ENCODE data around the gene PEX5L. TPM values are rescaled to one million over a fixed set of nuclear protein-coding genes. Genes with fewer than 3 reads are reported as not detected.

PEX5L gene
- total and polyA plus RNA-seq, 4 experiments from 2014 or later: 0.06 TPM; not detected in 3

DNA sequence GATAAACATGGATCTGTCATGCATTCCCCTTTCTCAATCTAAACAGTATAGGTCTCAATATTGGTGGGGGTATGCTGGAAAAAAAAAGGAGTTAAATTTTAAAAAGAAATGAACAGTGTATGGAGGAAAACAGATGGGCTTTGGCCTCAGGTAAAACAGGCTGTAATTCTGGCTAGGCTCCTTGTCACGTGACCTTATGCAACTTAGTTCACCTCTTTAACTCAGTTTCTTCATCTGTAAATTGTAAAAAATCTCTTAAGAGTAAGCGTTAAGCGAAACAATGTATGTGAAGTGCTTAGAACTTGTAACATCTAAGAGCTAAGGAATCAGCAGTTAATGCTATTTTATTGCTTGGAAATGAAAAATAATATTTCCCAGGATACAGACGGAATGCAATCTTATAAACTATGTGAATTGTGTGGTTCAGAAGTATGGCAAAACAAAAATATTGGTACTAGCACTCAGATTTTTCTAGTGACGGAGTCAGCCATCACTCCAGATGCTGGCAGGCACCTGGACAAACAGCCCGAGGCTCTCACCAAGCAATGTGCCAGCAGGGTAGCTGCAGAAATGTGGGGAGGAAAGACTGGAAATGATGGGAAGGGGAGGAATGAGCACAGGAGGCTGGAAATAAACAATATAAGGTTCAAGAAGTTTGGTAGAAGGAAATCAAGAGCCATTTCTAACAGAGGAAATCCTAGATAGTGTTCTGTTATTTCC lies 211.1 kb downstream of the PEX5L start:
- intact Hi-C loops (cut with micrococcal nuclease): no loop called here
- Mint-ChIP-seq H3K9me3 (no peaks in the 10 kb centered on the region), H3K27ac (no peak overlapping the region), H3K27me3 (peaks cover 5 to 9% of the 10 kb centered on the region in 2 donors), H3K36me3 (no peaks in the 10 kb centered on the region), H3K4me3 (no peak overlapping the region), H3K4me1 (peaks cover 0 to 2% (median 0%) of the 10 kb centered on the region in 4 donors)
- no peak overlapping the region for H3K27ac ChIP-seq (ENCODE audit: low read depth, low read length)
- no peaks in the 10 kb centered on the region for H3K4me1 ChIP-seq (ENCODE audit: insufficient read depth, low read length)
- ChIA-PET POLR2A (ENCODE audit: partially characterized antibody) (no interaction called here), CTCF (ENCODE audit: partially characterized antibody) (no interaction called here)
- H3K27me3 ChIP-seq (ENCODE audit: insufficient read depth, low read length): no peaks in the 10 kb centered on the region
- no peak overlapping the region for H3K4me3 ChIP-seq (ENCODE audit: low read length in 2 of 2)
- no peak for DNase-seq
- H3K36me3 ChIP-seq (ENCODE audit: insufficient read depth, low read length): no peaks in the 10 kb centered on the region
- H3K9me3 ChIP-seq (ENCODE audit: control insufficient read depth in 1 of 2, low read length in 2 of 2): no peaks in the 10 kb centered on the region

DNA sequence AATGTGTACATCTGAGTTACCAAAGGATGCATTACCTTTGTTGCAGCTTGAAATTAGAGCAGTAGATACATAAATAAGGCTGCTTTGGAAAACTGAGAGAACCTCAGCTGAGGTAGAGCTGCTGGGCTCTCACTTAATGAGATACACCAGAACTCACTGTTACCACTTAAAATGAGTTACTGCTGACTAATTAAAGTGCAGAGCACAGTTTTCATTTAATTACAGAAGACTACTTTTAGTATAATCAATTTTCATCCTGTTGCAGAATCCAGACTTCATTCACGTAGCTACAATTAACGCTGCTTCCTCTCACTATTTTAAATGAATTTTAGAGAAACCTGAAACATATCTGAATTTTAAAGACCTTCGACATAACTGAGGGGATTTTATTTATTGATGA lies 214.4 kb downstream of the PEX5L start:
- DNase-seq: no peak
- intact Hi-C loops (cut with micrococcal nuclease): no loop called here
- CTCF ChIA-PET (ENCODE audit: partially characterized antibody): interaction anchor here (1.2 kb wide), 1 partner anchor 173 kb away, joined by 4 read pairs; no protein-coding TSS in a partner anchor
- POLR2A ChIA-PET (ENCODE audit: partially characterized antibody): no interaction called here
- no peaks in the 10 kb centered on the region for H3K36me3 ChIP-seq (ENCODE audit: insufficient read depth, low read length)
- Mint-ChIP-seq H3K27me3 (peaks cover 8 to 11% of the 10 kb centered on the region in 2 donors), H3K4me3 (no peak overlapping the region), H3K9me3 (no peaks in the 10 kb centered on the region), H3K27ac (no peak overlapping the region), H3K36me3 (no peaks in the 10 kb centered on the region), H3K4me1 (peaks cover 0 to 2% (median 0%) of the 10 kb centered on the region in 4 donors)
- no peaks in the 10 kb centered on the region for H3K4me1 ChIP-seq (ENCODE audit: insufficient read depth, low read length)
- no peak overlapping the region for H3K4me3 ChIP-seq (ENCODE audit: low read length in 2 of 2)
- no peaks in the 10 kb centered on the region for H3K27me3 ChIP-seq (ENCODE audit: insufficient read depth, low read length)
- H3K9me3 ChIP-seq (ENCODE audit: control insufficient read depth in 1 of 2, low read length in 2 of 2): no peaks in the 10 kb centered on the region
- no peak overlapping the region for H3K27ac ChIP-seq (ENCODE audit: low read depth, low read length)

DNA sequence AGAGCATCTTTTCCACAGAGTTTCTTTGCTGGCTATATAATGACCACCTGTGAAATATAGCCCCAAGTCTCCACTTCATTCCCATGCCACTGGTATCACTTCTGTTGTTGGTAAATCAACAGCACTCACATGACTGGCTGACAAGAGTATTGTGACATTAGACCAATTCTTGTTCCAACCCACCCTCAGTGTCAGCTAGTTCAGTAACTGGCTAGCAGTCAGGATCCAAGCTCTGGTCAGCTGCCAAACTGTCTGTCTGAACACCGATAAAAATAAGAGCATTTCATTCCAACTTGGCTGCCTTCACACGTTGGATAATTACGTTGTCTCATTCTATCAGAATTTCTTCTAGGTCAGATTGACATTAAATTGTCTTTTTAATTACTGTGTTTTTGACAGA lies 217.4 kb downstream of the PEX5L start:
- Mint-ChIP-seq H3K36me3 (no peaks in the 10 kb centered on the region), H3K4me1 (no peaks in the 10 kb centered on the region), H3K4me3 (no peak overlapping the region), H3K27me3 (peaks cover 6 to 11% of the 10 kb centered on the region in 2 donors), H3K27ac (no peak overlapping the region), H3K9me3 (no peaks in the 10 kb centered on the region)
- H3K9me3 ChIP-seq (ENCODE audit: control insufficient read depth in 1 of 2, low read length in 2 of 2): no peaks in the 10 kb centered on the region
- no peak for DNase-seq
- ChIA-PET CTCF (ENCODE audit: partially characterized antibody) (interaction anchor here (0.8 kb wide), 1 partner anchor 15 kb away, joined by 3 read pairs; no protein-coding TSS in a partner anchor), POLR2A (ENCODE audit: partially characterized antibody) (no interaction called here)
- H3K36me3 ChIP-seq (ENCODE audit: insufficient read depth, low read length): no peaks in the 10 kb centered on the region
- no peak overlapping the region for H3K4me3 ChIP-seq (ENCODE audit: low read length in 2 of 2)
- H3K27me3 ChIP-seq (ENCODE audit: insufficient read depth, low read length): no peaks in the 10 kb centered on the region
- H3K4me1 ChIP-seq (ENCODE audit: insufficient read depth, low read length): no peaks in the 10 kb centered on the region
- intact Hi-C loops (cut with micrococcal nuclease): no loop called here
- no peak overlapping the region for H3K27ac ChIP-seq (ENCODE audit: low read depth, low read length)

GRCh38 chr3:179812096-179812382 lies 224.7 kb downstream of the PEX5L start:
- CTCF ChIA-PET (ENCODE audit: partially characterized antibody): interaction anchor here (1.4 to 1.5 kb wide), 2 partner anchors 8 to 53 kb away, joined by 3 read pairs; no protein-coding TSS in a partner anchor

GRCh38 chr3:179811321-179812095 lies 225.2 kb downstream of the PEX5L start:
- H3K4me1 ChIP-seq (ENCODE audit: insufficient read depth, low read length): no peaks in the 10 kb centered on the region
- H3K4me3 ChIP-seq (ENCODE audit: low read length in 2 of 2): no peak overlapping the region
- no peaks in the 10 kb centered on the region for H3K9me3 Mint-ChIP-seq
- POLR2A ChIA-PET (ENCODE audit: partially characterized antibody): no interaction called here
- peak overlapping the region in 1 of 7 donors; percentile 16 for H3K27ac Mint-ChIP-seq
- no peak overlapping the region for H3K27ac ChIP-seq (ENCODE audit: low read depth, low read length)
- H3K27me3 ChIP-seq (ENCODE audit: insufficient read depth, low read length): no peaks in the 10 kb centered on the region
- H3K4me1 Mint-ChIP-seq: peaks cover 4 to 7% (median 6%) of the 10 kb centered on the region in 4 donors
- intact Hi-C loops (cut with micrococcal nuclease): no loop called here
- CTCF ChIA-PET (ENCODE audit: partially characterized antibody): interaction anchor here (1.4 to 1.5 kb wide), 2 partner anchors 9 to 52 kb away, joined by 3 read pairs; no protein-coding TSS in a partner anchor
- no peaks in the 10 kb centered on the region for H3K27me3 Mint-ChIP-seq
- no peaks in the 10 kb centered on the region for H3K36me3 Mint-ChIP-seq
- no peaks in the 10 kb centered on the region for H3K36me3 ChIP-seq (ENCODE audit: insufficient read depth, low read length)
- H3K4me3 Mint-ChIP-seq: no peak overlapping the region
- H3K9me3 ChIP-seq (ENCODE audit: control insufficient read depth in 1 of 2, low read length in 2 of 2): no peaks in the 10 kb centered on the region
- peak in 3 of 5 donors; percentile 1 to 20 (median 2) for DNase-seq

More at GRCh38 chr3:179812096-179812382, 224.7 kb downstream of the PEX5L start:
- no peak overlapping the region for H3K4me3 Mint-ChIP-seq
- Histone ChIP-seq H3K4me3 (ENCODE audit: low read length in 2 of 2) (no peak overlapping the region), H3K4me1 (ENCODE audit: insufficient read depth, low read length) (no peaks in the 10 kb centered on the region), H3K27ac (ENCODE audit: low read depth, low read length) (no peak overlapping the region), H3K36me3 (ENCODE audit: insufficient read depth, low read length) (no peaks in the 10 kb centered on the region), H3K27me3 (ENCODE audit: insufficient read depth, low read length) (no peaks in the 10 kb centered on the region), H3K9me3 (ENCODE audit: control insufficient read depth in 1 of 2, low read length in 2 of 2) (no peaks in the 10 kb centered on the region)
- peaks cover 4 to 7% (median 6%) of the 10 kb centered on the region in 4 donors for H3K4me1 Mint-ChIP-seq
- H3K27me3 Mint-ChIP-seq: no peaks in the 10 kb centered on the region
- intact Hi-C loops (cut with micrococcal nuclease): no loop called here
- H3K9me3 Mint-ChIP-seq: no peaks in the 10 kb centered on the region
- no peaks in the 10 kb centered on the region for H3K36me3 Mint-ChIP-seq
- POLR2A ChIA-PET (ENCODE audit: partially characterized antibody): no interaction called here
- DNase-seq: no peak
- H3K27ac Mint-ChIP-seq: no peak overlapping the region

GRCh38 chr3:179809639-179810038 lies 227.1 kb downstream of the PEX5L start:
- H3K4me1 ChIP-seq (ENCODE audit: insufficient read depth, low read length): no peaks in the 10 kb centered on the region
- CTCF ChIA-PET (ENCODE audit: partially characterized antibody): interaction anchor here (1.0 kb wide), 1 partner anchor 12 kb away, joined by 3 read pairs; no protein-coding TSS in a partner anchor
- H3K9me3 ChIP-seq (ENCODE audit: control insufficient read depth in 1 of 2, low read length in 2 of 2): no peaks in the 10 kb centered on the region
- DNase-seq: no peak
- Mint-ChIP-seq H3K27me3 (peaks cover 1 to 4% of the 10 kb centered on the region in 2 donors), H3K4me1 (peaks cover 4 to 7% (median 6%) of the 10 kb centered on the region in 4 donors), H3K27ac (no peak overlapping the region), H3K36me3 (no peaks in the 10 kb centered on the region), H3K4me3 (no peak overlapping the region), H3K9me3 (no peaks in the 10 kb centered on the region)
- H3K27me3 ChIP-seq (ENCODE audit: insufficient read depth, low read length): no peaks in the 10 kb centered on the region
- no peaks in the 10 kb centered on the region for H3K36me3 ChIP-seq (ENCODE audit: insufficient read depth, low read length)
- POLR2A ChIA-PET (ENCODE audit: partially characterized antibody): no interaction called here
- no peak overlapping the region for H3K27ac ChIP-seq (ENCODE audit: low read depth, low read length)
- intact Hi-C loops (cut with micrococcal nuclease): no loop called here
- H3K4me3 ChIP-seq (ENCODE audit: low read length in 2 of 2): no peak overlapping the region

DNA sequence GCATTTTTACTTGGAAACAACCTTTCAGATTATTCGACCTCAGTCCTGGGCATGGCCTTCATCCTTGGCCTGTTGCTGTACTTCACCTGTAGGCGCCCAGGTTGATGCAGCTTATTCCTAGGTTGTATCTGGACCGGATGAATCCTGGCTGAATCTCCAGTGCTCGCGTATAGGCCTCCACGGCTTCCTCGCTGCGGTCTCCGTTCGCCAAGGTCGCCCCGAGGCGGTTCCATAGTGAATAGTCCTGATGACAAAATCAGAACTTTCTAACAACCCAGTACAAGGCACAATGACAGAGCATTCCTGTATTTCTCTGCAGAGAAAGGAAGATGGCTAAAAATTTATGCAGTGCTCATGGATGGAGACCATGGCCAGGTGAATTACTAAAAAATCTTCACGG lies 229.1 kb downstream of the PEX5L start:
- no peak overlapping the region for H3K27ac ChIP-seq (ENCODE audit: low read depth, low read length)
- Mint-ChIP-seq H3K4me1 (peaks cover 4 to 7% (median 6%) of the 10 kb centered on the region in 4 donors), H3K9me3 (no peaks in the 10 kb centered on the region), H3K27ac (no peak overlapping the region), H3K36me3 (no peaks in the 10 kb centered on the region), H3K27me3 (peaks cover 1 to 11% of the 10 kb centered on the region in 2 donors), H3K4me3 (no peak overlapping the region)
- ChIA-PET CTCF (ENCODE audit: partially characterized antibody) (no interaction called here), POLR2A (ENCODE audit: partially characterized antibody) (no interaction called here)
- no peaks in the 10 kb centered on the region for H3K4me1 ChIP-seq (ENCODE audit: insufficient read depth, low read length)
- no peak for DNase-seq
- no peaks in the 10 kb centered on the region for H3K9me3 ChIP-seq (ENCODE audit: control insufficient read depth in 1 of 2, low read length in 2 of 2)
- no peak overlapping the region for H3K4me3 ChIP-seq (ENCODE audit: low read length in 2 of 2)
- H3K27me3 ChIP-seq (ENCODE audit: insufficient read depth, low read length): no peaks in the 10 kb centered on the region
- intact Hi-C loops (cut with micrococcal nuclease): no loop called here
- H3K36me3 ChIP-seq (ENCODE audit: insufficient read depth, low read length): no peaks in the 10 kb centered on the region
